H54 (cell line): ENCODE measurements around the gene SYT15B.
"Not testable (repeated sequence)": the region's sequence is repeated elsewhere in the genome, so short reads cannot be mapped to it uniquely, and the experiment has no call there.

Experiments used
- DNase-seq: peaks from one replicate; pipeline ENCODE4 v3.0.0; 2011; ENCODE audit warnings: low spot score, mixed read lengths; ENCODE audit not compliant: insufficient read length
- FAIRE-seq: peaks from 3 replicates; lab custom pipeline; 2011; peaks lifted over from hg19 to GRCh38; lab: Jason Lieb, UNC

The SYT15B gene

GRCh38 chr10:47743611-47744550 lies 19.5 kb downstream of the SYT15B start:
- not testable (repeated sequence) for DNase-seq, FAIRE-seq

GRCh38 chr10:47740868-47741267 lies 22.5 kb downstream of the SYT15B start:
- DNase-seq, FAIRE-seq: not testable (repeated sequence)

GRCh38 chr10:47730911-47731310 lies 32.5 kb downstream of the SYT15B start:
- DNase-seq, result not testable (repeated sequence)
- FAIRE-seq, result peak; percentile 65

GRCh38 chr10:47725740-47726139 lies 37.7 kb downstream of the SYT15B start:
- not testable (repeated sequence) for DNase-seq, FAIRE-seq

GRCh38 chr10:47725047-47725446 lies 38.3 kb downstream of the SYT15B start:
- not testable (repeated sequence) for FAIRE-seq, DNase-seq

- FAIRE-seq, DNase-seq: not testable (repeated sequence)
Observed at GRCh38 chr10:47724119-47724518, 39.3 kb downstream of the SYT15B start.

- not testable (repeated sequence) for FAIRE-seq, DNase-seq
Observed at GRCh38 chr10:47723362-47723761, 40.0 kb downstream of the SYT15B start.

- not testable (repeated sequence) for DNase-seq, FAIRE-seq
Observed at GRCh38 chr10:47717011-47717769, 46.2 kb downstream of the SYT15B start.
